Astrocyte (in vitro differentiated cells and primary cell): ENCODE results near the gene TGIF2.

ENCODE experiments used
- CTCF ChIP-seq: IDR thresholded peaks from 2 replicates; pipeline ENCODE4 v1.5.1; 2011; ENCODE audit warnings: low read depth, mild to moderate bottlenecking, inconsistent platforms, low read length, moderate library complexity; ENCODE audit not compliant: insufficient read depth
- EZH2 ChIP-seq: IDR thresholded peaks from 2 replicates; pipeline ENCODE4 v1.6.1; 2012; ENCODE audit warnings: mild to moderate bottlenecking, low read length, inconsistent platforms; ENCODE audit not compliant: insufficient read depth

GRCh38 chr20:36632487-36633284 lies 59.3 kb downstream of the TGIF2 start:
- TF ChIP-seq EZH2 (no peak), CTCF (no peak)
